ENCODE data around the gene GDI2. TPM values are rescaled to one million over a fixed set of nuclear protein-coding genes. Genes with fewer than 3 reads are reported as not detected.

Gene GDI2
- polyA plus RNA-seq, 1 experiment = 326 TPM

- CTCF ChIA-PET = no interaction called here
Observed at GRCh38 chr10:5735119-5735518, 78.1 kb downstream of the GDI2 start.

GRCh38 chr10:5732141-5732540 lies 81.1 kb downstream of the GDI2 start:
- TF ChIP-seq, protein P1, sequence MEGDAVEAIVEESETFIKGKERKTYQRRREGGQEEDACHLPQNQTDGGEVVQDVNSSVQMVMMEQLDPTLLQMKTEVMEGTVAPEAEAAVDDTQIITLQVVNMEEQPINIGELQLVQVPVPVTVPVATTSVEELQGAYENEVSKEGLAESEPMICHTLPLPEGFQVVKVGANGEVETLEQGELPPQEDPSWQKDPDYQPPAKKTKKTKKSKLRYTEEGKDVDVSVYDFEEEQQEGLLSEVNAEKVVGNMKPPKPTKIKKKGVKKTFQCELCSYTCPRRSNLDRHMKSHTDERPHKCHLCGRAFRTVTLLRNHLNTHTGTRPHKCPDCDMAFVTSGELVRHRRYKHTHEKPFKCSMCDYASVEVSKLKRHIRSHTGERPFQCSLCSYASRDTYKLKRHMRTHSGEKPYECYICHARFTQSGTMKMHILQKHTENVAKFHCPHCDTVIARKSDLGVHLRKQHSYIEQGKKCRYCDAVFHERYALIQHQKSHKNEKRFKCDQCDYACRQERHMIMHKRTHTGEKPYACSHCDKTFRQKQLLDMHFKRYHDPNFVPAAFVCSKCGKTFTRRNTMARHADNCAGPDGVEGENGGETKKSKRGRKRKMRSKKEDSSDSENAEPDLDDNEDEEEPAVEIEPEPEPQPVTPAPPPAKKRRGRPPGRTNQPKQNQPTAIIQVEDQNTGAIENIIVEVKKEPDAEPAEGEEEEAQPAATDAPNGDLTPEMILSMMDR (IDR thresholded peaks at IDR 0.05; ENCODE audit: low read depth, low read length) = no peak
- Histone ChIP-seq H3K4me3 (ENCODE audit: low read depth, low read length) (no peak overlapping the region), H3K9me3 (ENCODE audit: control insufficient read depth, insufficient read depth, low read length) (no peaks in the 10 kb centered on the region), H3K27me3 (ENCODE audit: control insufficient read depth, insufficient read depth, low read length) (no peaks in the 10 kb centered on the region), H3K27ac (ENCODE audit: low read depth, low read length) (no peak overlapping the region)
- ChIA-PET CTCF (no interaction called here), POLR2A (no interaction called here)
- no peak for DNase-seq (ENCODE audit: low read depth, low spot score)

More at GRCh38 chr10:5735119-5735518, 78.1 kb downstream of the GDI2 start:
- DNase-seq (ENCODE audit: low read depth, low spot score) = no peak
- Histone ChIP-seq H3K4me3 (ENCODE audit: low read depth, low read length) (no peak overlapping the region), H3K9me3 (ENCODE audit: control insufficient read depth, insufficient read depth, low read length) (no peaks in the 10 kb centered on the region), H3K27ac (ENCODE audit: low read depth, low read length) (no peak overlapping the region), H3K27me3 (ENCODE audit: control insufficient read depth, insufficient read depth, low read length) (no peaks in the 10 kb centered on the region)
- POLR2A ChIA-PET = interaction anchor here (0.5 kb wide), 1 partner anchor 32 kb away, joined by 6 read pairs; no protein-coding TSS in a partner anchor
- TF ChIP-seq, protein P1 (IDR thresholded peaks at IDR 0.05; ENCODE audit: low read depth, low read length) = no peak

GRCh38 chr10:5731559-5731958 lies 81.7 kb downstream of the GDI2 start:
- ChIA-PET POLR2A (no interaction called here), CTCF (no interaction called here)
- Histone ChIP-seq H3K4me3 (ENCODE audit: low read depth, low read length) (no peak overlapping the region), H3K27me3 (ENCODE audit: control insufficient read depth, insufficient read depth, low read length) (no peaks in the 10 kb centered on the region), H3K9me3 (ENCODE audit: control insufficient read depth, insufficient read depth, low read length) (no peaks in the 10 kb centered on the region), H3K27ac (ENCODE audit: low read depth, low read length) (no peak overlapping the region)
- no peak for DNase-seq (ENCODE audit: low read depth, low spot score)
- TF ChIP-seq, protein P1 (IDR thresholded peaks at IDR 0.05; ENCODE audit: low read depth, low read length) = no peak

DNA sequence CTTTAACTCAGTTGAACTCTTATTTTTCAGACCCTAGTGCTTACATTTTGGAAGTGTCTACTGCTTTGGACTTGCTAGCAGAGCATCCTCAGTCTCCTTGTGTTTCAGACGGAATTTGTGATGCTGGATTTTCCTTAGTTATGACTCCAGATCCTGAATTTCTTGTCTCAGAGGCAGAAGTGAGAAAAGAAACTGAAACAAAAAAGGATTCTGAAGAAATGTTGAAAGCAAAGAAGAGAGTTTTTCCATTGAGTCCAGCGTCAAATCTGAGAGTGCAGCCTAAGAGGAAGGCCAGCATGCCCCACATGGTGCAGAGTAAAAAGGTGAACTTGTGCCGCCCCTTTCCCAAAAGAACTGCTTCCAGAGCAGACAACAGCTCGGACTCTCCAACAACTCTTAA lies 82.5 kb downstream of the GDI2 start:
- ChIA-PET POLR2A (no interaction called here), CTCF (no interaction called here)
- no peak for DNase-seq (ENCODE audit: low read depth, low spot score)
- TF ChIP-seq, protein P1 (IDR thresholded peaks at IDR 0.05; ENCODE audit: low read depth, low read length) = no peak
- Histone ChIP-seq H3K27me3 (ENCODE audit: control insufficient read depth, insufficient read depth, low read length) (no peaks in the 10 kb centered on the region), H3K27ac (ENCODE audit: low read depth, low read length) (no peak overlapping the region), H3K4me3 (ENCODE audit: low read depth, low read length) (no peak overlapping the region), H3K9me3 (ENCODE audit: control insufficient read depth, insufficient read depth, low read length) (no peaks in the 10 kb centered on the region)

GRCh38 chr10:5723692-5724091 lies 89.5 kb downstream of the GDI2 start:
- ChIA-PET CTCF (no interaction called here), POLR2A (no interaction called here)
- H3K27ac ChIP-seq (ENCODE audit: low read depth, low read length) = no peak overlapping the region
- no peak for DNase-seq (ENCODE audit: low read depth, low spot score)
- H3K4me3 ChIP-seq (ENCODE audit: low read depth, low read length) = no peak overlapping the region
- H3K27me3 ChIP-seq (ENCODE audit: control insufficient read depth, insufficient read depth, low read length) = no peaks in the 10 kb centered on the region
- no peaks in the 10 kb centered on the region for H3K9me3 ChIP-seq (ENCODE audit: control insufficient read depth, insufficient read depth, low read length)
- TF ChIP-seq, protein P1 (IDR thresholded peaks at IDR 0.05; ENCODE audit: low read depth, low read length) = no peak

Data from AG04450 (cell line).